ENCODE data around the gene ZNF492. TPM values are rescaled to one million over a fixed set of nuclear protein-coding genes. Genes with fewer than 3 reads are reported as not detected.

ZNF492 gene
- total and polyA plus RNA-seq, 2 donors (not counting 3 experiments of a cell fraction or from before 2014, with no cell fraction given) = not detected

GRCh38 chr19:22606212-22606553 is 27.9 kb upstream of the ZNF492 start:
- H3K36me3 ChIP-seq (ENCODE audit: control insufficient read depth in 2 of 2, extremely low read depth in 1 of 2, insufficient read depth in 2 of 2, low read length in 2 of 2) = no peaks in the 10 kb centered on the region
- no TSS peak for BruUV-seq (replicated peaks)
- no peaks in the 10 kb centered on the region for H3K79me2 ChIP-seq (ENCODE audit: control insufficient read depth, insufficient read depth, low read length)
- dilution Hi-C loops (cut with MboI; ENCODE audit: extremely low pct_ligation_motif_present, low sequenced_read_pairs) (no loop called here), intact Hi-C loops (cut with micrococcal nuclease) (no loop called here)
- TF ChIP-seq JUN (IDR thresholded peaks at IDR 0.05; ENCODE audit: borderline replicate concordance, insufficient read depth, insufficient read length, low read depth) (no peak), MAX (IDR thresholded peaks at IDR 0.05; ENCODE audit: insufficient read depth, insufficient read length) (no peak), POLR2AphosphoS5 (IDR thresholded peaks at IDR 0.05; ENCODE audit: insufficient read depth, low read depth, low read length) (no peak), EZH2 (IDR thresholded peaks at IDR 0.05; ENCODE audit: borderline replicate concordance, low read depth, low read length, severe bottlenecking) (no peak), MYC (IDR thresholded peaks at IDR 0.05; ENCODE audit: low read depth, low read length) (no peak), FOS (IDR thresholded peaks at IDR 0.05; ENCODE audit: borderline replicate concordance, insufficient read depth, low read length) (no peak), POLR2A (IDR thresholded peaks at IDR 0.05; ENCODE audit: low read depth, low read length) (no peak), CTCF (IDR thresholded peaks at IDR 0.05; ENCODE audit: extremely low read depth in 1 of 2, insufficient read depth in 1 of 2, low read depth in 1 of 2, low read length in 2 of 2) (no peak), GATA2 (IDR thresholded peaks at IDR 0.05; ENCODE audit: insufficient read depth, insufficient read length, low read depth, low read length) (no peak)
- no peaks in the 10 kb centered on the region for H3K27me3 ChIP-seq (ENCODE audit: control insufficient read depth in 2 of 2, insufficient read depth in 2 of 2, low read length in 2 of 2)
- FAIRE-seq (no peak), DNase-seq (ENCODE audit: low read depth, low spot score) (no peak)
- POLR2A ChIA-PET = no interaction called here
- no peaks in the 10 kb centered on the region for H3K4me1 ChIP-seq (ENCODE audit: control insufficient read depth, extremely low read depth, insufficient read depth, low read length)
- no peaks in the 10 kb centered on the region for H3K9me1 ChIP-seq (replicated peaks; ENCODE audit: control insufficient read depth, extremely low read depth, insufficient read depth, low read length)
- H3K4me3 ChIP-seq (replicated peaks in 1 of 3; ENCODE audit: insufficient read depth in 1 of 3, low read depth in 1 of 3, low read length in 3 of 3) = no peak overlapping the region
- H3K9ac ChIP-seq (replicated peaks; ENCODE audit: extremely low read depth, insufficient read depth, low read length) = no peak overlapping the region
- H3K9me3 ChIP-seq (replicated peaks; ENCODE audit: control insufficient read depth, insufficient read depth, low read length) = peaks cover 5% of the 10 kb centered on the region
- no peaks in the 10 kb centered on the region for H4K20me1 ChIP-seq (replicated peaks; ENCODE audit: control insufficient read depth, extremely low read depth, insufficient read depth, low read length)
- CTCF ChIA-PET = no interaction called here
- no peak overlapping the region for H3K4me2 ChIP-seq (ENCODE audit: insufficient read depth, low read length)
- no peak overlapping the region for H3K27ac ChIP-seq (ENCODE audit: insufficient read depth, low read depth, low read length)
- H2AFZ ChIP-seq (ENCODE audit: low read depth, low read length) = no peak overlapping the region
